CD14-positive monocyte (primary cell): Measurements from ENCODE around the gene NKX1-1. TPM values are rescaled to one million over a fixed set of nuclear protein-coding genes. Genes with fewer than 3 reads are reported as not detected.

Experiments
- DNase-seq, 3 donors: peaks; one replicate each; pipeline ENCODE4 v3.0.0-alpha.2; 2011 to 2022
- H2AFZ ChIP-seq: 2 replicates; pipeline ENCODE4 v1.6.0; 2012; ENCODE audit warnings: mild to moderate bottlenecking, low read depth, low read length, inconsistent platforms; ENCODE audit not compliant: insufficient read depth, poor library complexity, severe bottlenecking
- H3K27ac ChIP-seq, 2 donors: 1 replicate in 1 of 2; 2 replicates in 1 of 2; pipeline ENCODE4 v1.5.1; 2012 to 2013; ENCODE audit warnings: low read length in 2 of 2, control low read depth in 1 of 2, inconsistent platforms in 1 of 2, low read depth in 1 of 2, mild to moderate bottlenecking in 1 of 2
- H3K27me3 ChIP-seq, 2 donors: one replicate each; pipeline versions ENCODE4 v1.6.0 to v1.6.1; 2011 to 2013; ENCODE audit warnings: low read length in 2 of 2; ENCODE audit not compliant: control insufficient read depth in 2 of 2, insufficient read depth in 2 of 2
- H3K36me3 ChIP-seq, 2 donors: replicated peaks in 1 of 2; 1 replicate in 1 of 2; 2 replicates in 1 of 2; pipeline versions ENCODE4 v1.5.1 to v1.6.1; 2012 to 2013; ENCODE audit warnings: low read length in 2 of 2, control low read depth in 1 of 2, inconsistent platforms in 1 of 2, mild to moderate bottlenecking in 1 of 2; ENCODE audit not compliant: insufficient read depth in 2 of 2, control insufficient read depth in 1 of 2
- H3K4me1 ChIP-seq, 2 donors: 1 replicate in 1 of 2; 2 replicates in 1 of 2; pipeline versions ENCODE4 v1.5.1 to v1.6.1; 2012 to 2013; ENCODE audit warnings: low read length in 2 of 2, control low read depth in 1 of 2, inconsistent platforms in 1 of 2, mild to moderate bottlenecking in 1 of 2, moderate library complexity in 1 of 2; ENCODE audit not compliant: insufficient read depth in 2 of 2, control insufficient read depth in 1 of 2
- H3K4me2 ChIP-seq: replicated peaks from 2 replicates; pipeline ENCODE3; 2012; ENCODE audit warnings: low read length, moderate library complexity, mild to moderate bottlenecking; ENCODE audit not compliant: poor library complexity, severe bottlenecking; ENCODE audit errors: extremely low read depth
- H3K4me3 ChIP-seq, 3 experiments: fragments of 200-600 bp in 1 of 3; sonication (generic) in 1 of 3; replicated peaks in 1 of 3; 1 replicate in 2 of 3; 2 replicates in 1 of 3; pipeline ENCODE4 v1.5.1; 2011 to 2013; ENCODE audit warnings: low read length in 3 of 3, mild to moderate bottlenecking in 3 of 3, control low read depth in 2 of 3, low read depth in 2 of 3, inconsistent platforms in 1 of 3, moderate library complexity in 1 of 3
- H3K79me2 ChIP-seq: 2 replicates; pipeline ENCODE4 v1.6.0; 2012; ENCODE audit warnings: mild to moderate bottlenecking, control low read depth, inconsistent platforms, low read length, moderate library complexity; ENCODE audit not compliant: insufficient read depth
- H3K9ac ChIP-seq: 2 replicates; pipeline ENCODE4 v1.6.0; 2017; ENCODE audit warnings: low read length, mild to moderate bottlenecking; ENCODE audit not compliant: insufficient read depth, poor library complexity, severe bottlenecking
- H3K9me3 ChIP-seq, 2 donors: replicated peaks in 1 of 2; 1 replicate in 1 of 2; 2 replicates in 1 of 2; pipeline versions ENCODE4 v1.5.1 to v1.6.1; 2012 to 2013; ENCODE audit warnings: low read length in 2 of 2, control low read depth in 1 of 2; ENCODE audit not compliant: control insufficient read depth in 1 of 2, insufficient read depth in 1 of 2
- H4K20me1 ChIP-seq: 2 replicates; pipeline ENCODE4 v1.6.0; 2012; ENCODE audit warnings: mild to moderate bottlenecking, low read length, control low read depth, moderate library complexity; ENCODE audit not compliant: insufficient read depth
- H3K27ac Mint-ChIP-seq, 7 donors: one replicate each; pipeline ENCODE4 v1.8.0; 2020; ENCODE audit warnings: mild to moderate bottlenecking in 7 of 7, mixed read lengths in 7 of 7, moderate library complexity in 6 of 7, inconsistent platforms in 2 of 7
- H3K27me3 Mint-ChIP-seq, 3 donors: one replicate each; pipeline ENCODE4 v1.8.0; 2021 to 2022; ENCODE audit warnings: low read depth in 3 of 3, mild to moderate bottlenecking in 3 of 3, mixed read lengths in 3 of 3, moderate library complexity in 3 of 3, inconsistent platforms in 1 of 3
- H3K36me3 Mint-ChIP-seq, 2 donors: one replicate each; pipeline ENCODE4 v1.8.0; 2020; ENCODE audit warnings: mixed read lengths in 2 of 2, inconsistent platforms in 1 of 2, mild to moderate bottlenecking in 1 of 2
- H3K4me1 Mint-ChIP-seq: one replicate; pipeline ENCODE4 v1.8.0; 2020; ENCODE audit warnings: mild to moderate bottlenecking, mixed read lengths
- H3K4me3 Mint-ChIP-seq, 2 donors: one replicate each; pipeline ENCODE4 v1.8.0; 2020; ENCODE audit warnings: mild to moderate bottlenecking in 2 of 2, mixed read lengths in 2 of 2, moderate library complexity in 1 of 2
- H3K9me3 Mint-ChIP-seq, 7 donors: one replicate each; pipeline ENCODE4 v1.8.0; 2020 to 2022; ENCODE audit warnings: mixed read lengths in 7 of 7, mild to moderate bottlenecking in 6 of 7, moderate library complexity in 6 of 7, inconsistent platforms in 2 of 7
- CTCF ChIP-seq: fragments of 200-600 bp; IDR thresholded peaks from one replicate; pipeline ENCODE4 v1.8.0; 2022; ENCODE audit warnings: antibody characterized with exemption, mild to moderate bottlenecking
- WGBS: methylation state at CpG from one replicate; pipeline ENCODE4 v1.1.5; 2013; ENCODE audit warnings: missing lambda C conversion rate; ENCODE audit not compliant: insufficient coverage; 5-methylcytosine and 5-hydroxymethylcytosine counted together
- intact Hi-C, 2 donors: fragments of 100-400 bp; cut with micrococcal nuclease; formaldehyde crosslinking; loops; one replicate each; pipeline versions ENCODE4 v1.15.0 to v1.15.1; 2023
- polyA plus RNA-seq, 3 donors: library from polyadenylated mRNA; depleted of rRNA in 1 of 3; unstranded in 2 of 3; stranded (reverse) in 1 of 3; fragments of 300-500 nt in 2 of 3; fragments of >200 nt in 1 of 3; fragmentation: Illumina TruSeq in 2 of 3; gene quantifications; 1 replicate in 2 of 3; 2 replicates in 1 of 3; pipeline ENCODE4 v1.2.3, GENCODE V29; 2012 to 2021

NKX1-1 gene
- polyA plus RNA-seq, 3 donors, result not detected

DNA sequence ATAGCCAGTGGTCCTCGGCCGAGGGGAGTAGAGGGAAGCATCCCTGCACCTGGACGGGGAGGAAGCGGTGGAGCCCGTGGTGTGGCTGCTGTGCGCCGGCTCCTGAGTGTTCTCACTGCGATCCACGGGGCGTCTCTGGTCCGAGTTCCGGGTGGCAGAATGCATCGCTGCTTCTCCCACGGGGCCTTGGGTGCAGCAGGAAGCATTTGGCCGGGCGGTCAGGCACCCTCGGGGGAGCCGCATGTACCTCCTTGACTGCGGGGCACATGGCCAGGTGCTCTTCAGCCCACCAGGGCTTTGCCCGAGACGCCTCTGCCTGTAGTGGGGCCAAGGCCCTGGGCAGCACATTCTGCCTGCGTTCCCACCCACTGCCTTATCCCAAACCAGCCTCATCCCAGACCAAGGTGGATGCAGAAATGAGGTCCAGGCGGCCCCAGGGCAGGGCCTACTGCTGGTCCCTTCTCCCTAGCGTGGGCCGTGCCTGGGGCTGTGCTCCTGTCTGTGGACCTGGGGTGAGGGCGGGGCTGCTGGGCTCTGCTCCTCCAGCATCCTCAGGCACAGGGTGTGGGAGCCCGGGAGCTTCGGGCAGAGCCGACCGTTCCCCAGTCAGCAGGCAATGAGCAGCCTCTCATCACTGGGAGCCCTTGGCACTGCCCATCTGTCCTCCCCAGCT is 27.5 kb downstream of the NKX1-1 start:
- DNase-seq, result no peak
- 96% methylated on average over 28 of the region's 30 CpGs for WGBS
- no peak overlapping the region for H3K9ac ChIP-seq
- Mint-ChIP-seq H3K4me1 (no peaks in the 10 kb centered on the region), H3K36me3 (peaks cover 17 to 48% of the 10 kb centered on the region in 2 donors), H3K27ac (no peak overlapping the region), H3K4me3 (no peak overlapping the region), H3K9me3 (no peaks in the 10 kb centered on the region), H3K27me3 (no peaks in the 10 kb centered on the region)
- intact Hi-C loops, result no loop called here
- no peaks in the 10 kb centered on the region for H3K4me1 ChIP-seq
- H3K27me3 ChIP-seq, result no peaks in the 10 kb centered on the region
- H3K9me3 ChIP-seq, result no peaks in the 10 kb centered on the region
- H3K27ac ChIP-seq, result no peak overlapping the region
- H2AFZ ChIP-seq, result no peak overlapping the region
- peaks cover 28 to 34% of the 10 kb centered on the region in 2 donors for H3K36me3 ChIP-seq
- H3K4me3 ChIP-seq, result no peak overlapping the region
- no peak overlapping the region for H3K4me2 ChIP-seq
- no peak for TF ChIP-seq CTCF
- H3K79me2 ChIP-seq, result no peaks in the 10 kb centered on the region
- H4K20me1 ChIP-seq, result no peaks in the 10 kb centered on the region

DNA sequence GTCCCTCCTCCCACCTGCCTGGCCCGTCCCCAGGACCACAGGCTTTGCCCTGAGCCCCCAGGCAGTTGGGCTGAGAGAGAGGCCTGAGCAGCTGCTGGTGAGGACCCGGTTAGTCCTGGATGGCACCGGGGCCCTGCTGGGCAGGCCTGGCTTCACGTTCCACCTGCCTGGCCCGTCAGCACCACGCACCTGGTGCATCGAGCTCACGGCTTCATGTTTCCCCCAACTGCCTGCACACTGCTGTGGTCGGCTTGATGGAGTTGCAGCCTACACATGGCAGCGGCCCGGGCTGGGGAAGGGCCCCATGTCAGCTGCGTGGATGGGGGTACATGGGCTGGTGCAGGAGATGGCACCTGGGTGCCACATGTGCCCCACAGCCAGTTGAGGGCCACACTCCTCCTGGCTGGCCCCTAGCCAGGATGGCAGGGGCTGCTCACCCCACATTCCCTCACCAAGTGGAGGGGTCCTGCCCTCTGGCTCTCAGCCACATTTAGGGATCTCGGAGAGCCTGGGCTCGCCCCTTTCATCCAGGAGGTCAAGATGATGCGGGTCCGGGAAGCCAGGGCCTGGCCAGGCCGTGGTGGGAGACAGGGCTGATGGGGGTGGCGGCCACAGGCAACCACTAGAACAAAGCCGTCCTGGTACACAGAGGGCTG is 28.5 kb downstream of the NKX1-1 start:
- peaks cover 0 to 3% (median 0%) of the 10 kb centered on the region in 7 donors for H3K9me3 Mint-ChIP-seq
- no peak overlapping the region for H3K27ac Mint-ChIP-seq
- no peaks in the 10 kb centered on the region for H3K27me3 Mint-ChIP-seq
- no peak overlapping the region for H2AFZ ChIP-seq
- peaks cover 0 to 2% of the 10 kb centered on the region in 2 donors for H3K9me3 ChIP-seq
- WGBS, result 96% methylated on average over 17 of the region's 19 CpGs
- H3K27ac ChIP-seq, result no peak overlapping the region
- no peaks in the 10 kb centered on the region for H3K79me2 ChIP-seq
- TF ChIP-seq CTCF, result no peak
- peaks cover 25 to 55% of the 10 kb centered on the region in 2 donors for H3K36me3 Mint-ChIP-seq
- no peak overlapping the region for H3K4me2 ChIP-seq
- H3K27me3 ChIP-seq, result no peaks in the 10 kb centered on the region
- H3K4me3 ChIP-seq, result no peak overlapping the region
- H3K4me3 Mint-ChIP-seq, result no peak overlapping the region
- no peak for DNase-seq
- H3K9ac ChIP-seq, result no peak overlapping the region
- intact Hi-C loops, result no loop called here
- no peaks in the 10 kb centered on the region for H3K4me1 Mint-ChIP-seq
- H3K36me3 ChIP-seq, result peaks cover 29 to 41% of the 10 kb centered on the region in 2 donors
- H4K20me1 ChIP-seq, result no peaks in the 10 kb centered on the region
- H3K4me1 ChIP-seq, result no peaks in the 10 kb centered on the region
